Hair follicular keratinocyte (primary cell): ENCODE results near the gene CNTN4. TPM values are rescaled to one million over a fixed set of nuclear protein-coding genes. Genes with fewer than 3 reads are reported as not detected.

ENCODE experiments used
- total RNA-seq: library from RNA; depleted of rRNA; stranded (reverse); fragments of >200 nt; gene quantifications from 2 replicates; pipeline ENCODE4 v1.2.3, GENCODE V29; 2015

The CNTN4 gene
- not detected in 2 replicates for total RNA-seq

GRCh38 chr3:2098398-2099027, at the start of gene CNTN4:
TSS of gene CNTN4 (plus strand) at chr3:2098866.

